Activated CD4-positive, alpha-beta T cell treated with anti-CD3 and anti-CD28 coated beads for 36 hours (primary cell): ENCODE measurements around the gene MYOM1. TPM values are rescaled to one million over a fixed set of nuclear protein-coding genes. Genes with fewer than 3 reads are reported as not detected.

Experiments
- ATAC-seq: fragments of 200-7000 bp; cut with Tn5 transposase; one replicate; pipeline ENCODE4 v1.10.0; 2021; ENCODE audit warnings: mild to moderate bottlenecking, moderate library complexity
- CTCF ChIA-PET: fragments of 350-600 bp; sonication (Branson Sonifier 250); formaldehyde crosslinking; loops from one replicate; lab custom pipeline; 2021; ENCODE audit warnings: antibody characterized with exemption; lab: Charles Lee
- POLR2A ChIA-PET: fragments of 350-600 bp; sonication (Branson Sonifier 250); formaldehyde crosslinking; loops from one replicate; lab custom pipeline; 2021; ENCODE audit warnings: antibody characterized with exemption, inconsistent platforms; lab: Charles Lee
- DNase-seq: peaks from one replicate; pipeline ENCODE4 v3.0.0-alpha.2; 2020
- H3K27ac Mint-ChIP-seq: one replicate; pipeline ENCODE4 v1.8.0; 2021; ENCODE audit warnings: mixed read lengths
- H3K27me3 Mint-ChIP-seq: one replicate; pipeline ENCODE4 v1.8.0; 2021; ENCODE audit warnings: mixed read lengths
- H3K36me3 Mint-ChIP-seq: one replicate; pipeline ENCODE4 v1.8.0; 2021; ENCODE audit warnings: low read depth, mixed read lengths
- H3K4me1 Mint-ChIP-seq: one replicate; pipeline ENCODE4 v1.8.0; 2021; ENCODE audit warnings: mixed read lengths
- H3K4me3 Mint-ChIP-seq: one replicate; pipeline ENCODE4 v1.8.0; 2021; ENCODE audit warnings: mild to moderate bottlenecking, moderate library complexity, mixed read lengths
- H3K9me3 Mint-ChIP-seq: one replicate; pipeline ENCODE4 v1.8.0; 2021; ENCODE audit warnings: low read depth, mixed read lengths
- intact Hi-C, 2 experiments: fragments of 100-400 bp; cut with DNase I in 1 of 2; cut with micrococcal nuclease in 1 of 2; formaldehyde crosslinking; loops; one replicate each; pipeline versions ENCODE4 v1.14.2 to v1.15.1; 2022 to 2024; cut with DNase I, micrococcal nuclease
- total RNA-seq, 2 experiments: library from RNA; stranded (reverse); gene quantifications; one replicate each; pipeline ENCODE4 v1.2.3, GENCODE V29; 2021

MYOM1 gene
- total RNA-seq, 2 experiments from 2014 or later, result 0.89 to 0.95 TPM

- CTCF ChIA-PET, result interaction anchor here (1.4 to 2.7 kb wide), 2 partner anchors 11 to 102 kb away, joined by 6 to 9 read pairs; no protein-coding TSS in a partner anchor
- POLR2A ChIA-PET, result no interaction called here
- Mint-ChIP-seq H3K36me3 (no peaks in the 10 kb centered on the region), H3K27me3 (no peaks in the 10 kb centered on the region), H3K4me1 (peaks cover 13% of the 10 kb centered on the region), H3K4me3 (no peak overlapping the region), H3K9me3 (no peaks in the 10 kb centered on the region), H3K27ac (no peak overlapping the region)
- intact Hi-C loops, result no loop called here
- no peak for DNase-seq
- no peak for ATAC-seq
Observed at GRCh38 chr18:3095921-3096320, 123.8 kb downstream of the MYOM1 start.

DNA sequence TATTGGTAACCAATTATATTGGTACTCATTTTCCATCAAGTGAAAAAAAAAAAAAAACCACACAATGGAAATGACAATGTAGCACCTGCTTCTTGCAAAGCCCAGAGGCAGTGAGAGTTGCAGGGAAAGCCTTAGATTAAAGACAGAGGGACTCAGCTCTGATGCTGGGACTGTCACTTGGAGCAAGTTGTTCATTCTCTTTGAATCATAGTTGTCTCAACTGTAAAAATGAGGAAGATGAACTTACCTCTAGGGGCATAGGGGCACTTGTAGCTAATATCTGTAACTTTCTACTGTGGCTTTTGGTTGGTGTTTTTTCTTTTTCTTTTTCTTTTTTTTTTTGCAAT, 125.5 kb downstream of the MYOM1 start:
- no peak overlapping the region for H3K27ac Mint-ChIP-seq
- ATAC-seq (peak; percentile 23), DNase-seq (no peak)
- no peak overlapping the region for H3K4me3 Mint-ChIP-seq
- peaks cover 13% of the 10 kb centered on the region for H3K4me1 Mint-ChIP-seq
- ChIA-PET CTCF (interaction anchor here (0.6 to 1.3 kb wide), 6 partner anchors 22 to 492 kb away, joined by 3 to 5 read pairs (median 4); no protein-coding TSS in a partner anchor), POLR2A (interaction anchor here (0.6 kb wide), 1 partner anchor 407 kb away, joined by 4 read pairs; no protein-coding TSS in a partner anchor)
- no peaks in the 10 kb centered on the region for H3K36me3 Mint-ChIP-seq
- no peaks in the 10 kb centered on the region for H3K9me3 Mint-ChIP-seq
- intact Hi-C loops, result no loop called here
- no peaks in the 10 kb centered on the region for H3K27me3 Mint-ChIP-seq

DNA sequence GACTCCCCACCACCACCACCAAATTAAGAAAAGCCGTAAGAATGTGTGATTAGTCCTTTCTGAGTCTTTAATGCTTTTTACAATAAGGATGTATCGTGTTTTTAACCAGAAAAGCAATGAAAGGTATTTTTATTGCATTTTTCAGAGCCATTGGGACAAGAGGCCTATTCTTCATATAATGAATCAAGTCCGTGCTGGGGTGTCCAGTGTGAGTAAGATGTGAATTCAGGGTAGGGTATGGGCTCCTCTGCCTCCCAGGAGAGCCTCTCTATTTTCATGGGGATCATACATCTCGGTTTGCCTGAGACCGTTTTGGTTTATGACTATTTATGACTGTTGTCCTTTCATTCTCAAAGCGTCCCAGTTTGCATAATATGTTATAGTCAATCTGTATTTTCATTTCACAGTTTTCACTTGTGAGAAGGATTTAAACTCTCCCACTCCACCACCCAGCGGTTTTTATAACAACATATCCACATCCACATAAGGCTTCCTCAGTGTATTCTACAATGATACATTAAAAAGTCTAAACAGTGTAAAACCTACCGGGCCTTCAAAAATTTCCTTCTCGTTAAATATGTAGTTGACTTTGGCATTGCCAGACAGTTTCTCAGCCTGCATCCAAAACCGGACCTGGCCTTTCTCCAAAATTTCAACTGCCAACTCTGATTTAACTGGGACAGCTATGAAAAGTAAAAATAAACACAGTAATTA, 126.0 kb downstream of the MYOM1 start:
- Mint-ChIP-seq H3K4me3 (no peak overlapping the region), H3K27me3 (no peaks in the 10 kb centered on the region), H3K9me3 (no peaks in the 10 kb centered on the region), H3K27ac (no peak overlapping the region), H3K4me1 (peaks cover 13% of the 10 kb centered on the region), H3K36me3 (no peaks in the 10 kb centered on the region)
- no peak for ATAC-seq
- POLR2A ChIA-PET, result interaction anchor here (0.6 kb wide), 1 partner anchor 406 kb away, joined by 4 read pairs; no protein-coding TSS in a partner anchor
- no peak for DNase-seq
- intact Hi-C loops, result no loop called here
- CTCF ChIA-PET, result interaction anchor here (0.6 to 1.3 kb wide), 5 partner anchors 22 to 492 kb away, joined by 3 to 5 read pairs (median 3); no protein-coding TSS in a partner anchor

DNA sequence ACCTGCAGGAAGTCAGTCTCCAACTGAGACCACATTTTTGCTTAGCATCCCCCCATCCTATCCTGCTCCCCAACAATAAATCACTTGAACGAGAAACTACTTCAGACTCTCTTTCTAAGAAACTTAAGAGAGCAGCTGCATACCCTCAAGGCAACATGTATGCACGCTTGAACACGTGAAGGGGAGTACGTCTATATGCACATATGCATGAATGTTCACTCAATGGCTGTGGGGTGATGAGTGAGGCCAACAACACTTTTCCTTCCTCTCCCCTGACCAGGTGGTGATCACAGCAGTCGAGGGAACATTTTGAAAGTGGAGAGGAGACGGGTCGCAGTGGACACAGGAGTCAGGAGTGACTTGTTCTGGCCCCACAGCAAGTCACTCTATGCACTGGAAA, 127.0 kb downstream of the MYOM1 start:
- H3K36me3 Mint-ChIP-seq, result no peaks in the 10 kb centered on the region
- no peak for ATAC-seq
- ChIA-PET POLR2A (no interaction called here), CTCF (no interaction called here)
- intact Hi-C loops, result no loop called here
- H3K27ac Mint-ChIP-seq, result no peak overlapping the region
- peaks cover 20% of the 10 kb centered on the region for H3K4me1 Mint-ChIP-seq
- DNase-seq, result no peak
- H3K9me3 Mint-ChIP-seq, result no peaks in the 10 kb centered on the region
- no peaks in the 10 kb centered on the region for H3K27me3 Mint-ChIP-seq
- no peak overlapping the region for H3K4me3 Mint-ChIP-seq

DNA sequence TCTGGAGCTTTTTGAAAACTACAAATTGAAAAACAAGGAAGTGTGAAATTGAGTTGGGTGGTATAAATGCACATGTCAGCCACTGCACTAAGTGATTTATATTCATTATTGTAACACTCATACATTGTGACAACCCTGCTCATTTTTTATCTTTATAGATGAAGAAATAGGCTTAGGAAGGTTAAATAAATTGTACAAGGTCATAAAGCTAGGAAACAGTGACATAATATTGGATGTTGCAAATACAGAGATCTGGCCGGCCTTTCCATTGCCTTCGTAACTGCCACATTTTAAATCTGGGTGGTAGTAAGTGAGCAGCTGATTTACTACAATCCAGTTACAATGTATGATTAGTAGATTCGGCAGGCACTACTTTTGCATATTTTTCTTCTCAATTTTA, 130.2 kb downstream of the MYOM1 start:
- ATAC-seq (no peak), DNase-seq (no peak)
- ChIA-PET POLR2A (interaction anchor here (0.6 kb wide), 2 partner anchors 28 to 209 kb away, joined by 3 to 5 read pairs; no protein-coding TSS in a partner anchor), CTCF (interaction anchor here (0.6 to 4.1 kb wide), 10 partner anchors 8 to 96 kb away, joined by 3 to 29 read pairs (median 5); no protein-coding TSS in a partner anchor)
- H3K4me1 Mint-ChIP-seq, result peaks cover 10% of the 10 kb centered on the region
- H3K36me3 Mint-ChIP-seq, result no peaks in the 10 kb centered on the region
- no peaks in the 10 kb centered on the region for H3K9me3 Mint-ChIP-seq
- intact Hi-C loops, result no loop called here
- no peak overlapping the region for H3K27ac Mint-ChIP-seq
- no peaks in the 10 kb centered on the region for H3K27me3 Mint-ChIP-seq
- H3K4me3 Mint-ChIP-seq, result no peak overlapping the region

- Mint-ChIP-seq H3K4me3 (no peak overlapping the region), H3K27me3 (no peaks in the 10 kb centered on the region), H3K4me1 (peaks cover 10% of the 10 kb centered on the region), H3K27ac (no peak overlapping the region), H3K36me3 (no peaks in the 10 kb centered on the region), H3K9me3 (no peaks in the 10 kb centered on the region)
- ChIA-PET POLR2A (no interaction called here), CTCF (interaction anchor here (1.1 to 4.1 kb wide), 7 partner anchors 9 to 158 kb away, joined by 4 to 29 read pairs (median 6); no protein-coding TSS in a partner anchor)
- ATAC-seq (peak; percentile 33), DNase-seq (no peak)
- intact Hi-C loops, result no loop called here
Observed at GRCh38 chr18:3088449-3088848, 131.3 kb downstream of the MYOM1 start.

GRCh38 chr18:3086871-3087270, 132.9 kb downstream of the MYOM1 start:
- intact Hi-C loops, result no loop called here
- ChIA-PET CTCF (interaction anchor here (0.8 to 4.1 kb wide), 2 partner anchors 23 to 93 kb away, joined by 3 to 29 read pairs; no protein-coding TSS in a partner anchor), POLR2A (interaction anchor here (1.5 kb wide), 1 partner anchor 72 kb away, joined by 3 read pairs; no protein-coding TSS in a partner anchor)
- no peaks in the 10 kb centered on the region for H3K27me3 Mint-ChIP-seq
- DNase-seq (no peak), ATAC-seq (no peak)
- H3K4me1 Mint-ChIP-seq, result peaks cover 10% of the 10 kb centered on the region
- no peak overlapping the region for H3K4me3 Mint-ChIP-seq
- H3K9me3 Mint-ChIP-seq, result no peaks in the 10 kb centered on the region
- no peaks in the 10 kb centered on the region for H3K36me3 Mint-ChIP-seq
- H3K27ac Mint-ChIP-seq, result no peak overlapping the region

DNA sequence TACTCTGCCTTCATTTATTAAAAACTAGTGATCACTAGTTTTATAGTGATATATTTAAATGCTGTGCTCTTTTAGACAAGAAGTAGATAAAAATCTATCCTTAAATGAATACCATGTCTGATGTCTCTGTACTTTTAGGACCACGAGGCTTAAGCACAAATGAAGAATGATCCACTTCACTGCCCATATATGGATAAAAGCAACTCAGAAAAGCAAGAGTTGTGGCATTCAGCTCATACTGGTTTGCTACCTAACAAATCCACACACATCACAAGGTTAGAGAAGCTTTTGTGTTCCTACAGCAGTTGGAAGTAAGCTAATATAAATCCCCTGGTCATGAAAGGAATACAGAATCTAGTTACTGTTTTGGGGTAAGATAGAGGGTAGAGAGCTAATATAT, 134.2 kb downstream of the MYOM1 start:
- H3K27me3 Mint-ChIP-seq, result no peaks in the 10 kb centered on the region
- H3K4me3 Mint-ChIP-seq, result no peak overlapping the region
- no peak for DNase-seq
- POLR2A ChIA-PET, result no interaction called here
- CTCF ChIA-PET, result interaction anchor here (0.6 to 1.6 kb wide), 3 partner anchors 16 to 162 kb away, joined by 3 to 5 read pairs (median 4); no protein-coding TSS in a partner anchor
- no peak for ATAC-seq
- intact Hi-C loops, result no loop called here
- no peak overlapping the region for H3K27ac Mint-ChIP-seq
- peaks cover 10% of the 10 kb centered on the region for H3K4me1 Mint-ChIP-seq
- H3K36me3 Mint-ChIP-seq, result no peaks in the 10 kb centered on the region
- no peaks in the 10 kb centered on the region for H3K9me3 Mint-ChIP-seq

GRCh38 chr18:3084206-3084605, 135.6 kb downstream of the MYOM1 start:
- CTCF ChIA-PET, result interaction anchor here (0.6 to 1.6 kb wide), 7 partner anchors 12 to 162 kb away, joined by 3 to 6 read pairs (median 3); no protein-coding TSS in a partner anchor
- no peak overlapping the region for H3K27ac Mint-ChIP-seq
- H3K27me3 Mint-ChIP-seq, result no peaks in the 10 kb centered on the region

DNA sequence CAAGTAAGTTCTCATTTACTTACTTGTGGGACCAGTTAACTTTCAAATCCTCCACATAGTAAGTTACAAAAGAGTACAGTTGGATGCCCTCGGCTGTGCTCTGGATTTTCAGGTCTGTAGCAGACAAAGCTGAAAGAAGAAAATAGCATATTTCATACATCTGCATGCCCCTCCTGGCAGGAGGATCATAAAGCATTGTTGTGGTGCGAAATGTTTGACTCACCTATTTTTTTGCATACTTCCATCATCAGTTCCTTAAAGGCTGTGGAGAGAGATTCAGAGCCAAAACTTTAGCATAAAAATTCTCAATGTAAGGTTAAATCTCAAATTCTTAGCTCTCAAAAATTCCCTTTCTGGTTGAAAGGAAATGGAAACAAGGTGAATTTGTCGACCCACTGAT, 136.0 kb downstream of the MYOM1 start:
- POLR2A ChIA-PET, result no interaction called here
- Mint-ChIP-seq H3K4me3 (no peak overlapping the region), H3K27me3 (no peaks in the 10 kb centered on the region), H3K9me3 (no peaks in the 10 kb centered on the region), H3K4me1 (peaks cover 10% of the 10 kb centered on the region), H3K36me3 (no peaks in the 10 kb centered on the region), H3K27ac (no peak overlapping the region)
- DNase-seq, result no peak
- CTCF ChIA-PET, result interaction anchor here (0.6 to 1.4 kb wide), 6 partner anchors 14 to 162 kb away, joined by 3 read pairs; no protein-coding TSS in a partner anchor
- intact Hi-C loops, result no loop called here
- ATAC-seq, result no peak

More at GRCh38 chr18:3084206-3084605, 135.6 kb downstream of the MYOM1 start:
- POLR2A ChIA-PET, result no interaction called here
- Mint-ChIP-seq H3K4me1 (peaks cover 10% of the 10 kb centered on the region), H3K36me3 (no peaks in the 10 kb centered on the region), H3K9me3 (no peaks in the 10 kb centered on the region), H3K4me3 (no peak overlapping the region)
- DNase-seq (no peak), ATAC-seq (no peak)
- intact Hi-C loops, result no loop called here

DNA sequence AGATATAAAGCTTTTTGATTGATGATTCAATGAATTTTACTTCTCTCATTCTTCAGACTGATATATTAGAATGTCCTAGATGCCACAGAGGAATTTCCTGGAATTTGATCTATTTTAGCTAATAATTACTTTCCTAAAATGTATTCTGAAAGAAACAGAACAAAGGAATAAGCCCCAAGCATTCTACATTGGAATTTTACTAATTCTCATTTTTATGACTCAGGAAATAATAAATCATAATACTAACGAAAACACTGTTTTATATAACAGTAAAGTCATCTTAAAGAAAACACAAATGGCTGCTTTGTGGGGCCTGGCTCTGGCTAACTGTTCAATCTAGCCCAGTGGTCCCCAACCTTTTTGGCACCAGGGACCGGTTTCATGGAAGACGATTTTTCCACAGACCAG, 138.2 kb downstream of the MYOM1 start:
- ChIA-PET POLR2A (no interaction called here), CTCF (interaction anchor here (0.7 kb wide), 1 partner anchor 18 kb away, joined by 3 read pairs; no protein-coding TSS in a partner anchor)
- Mint-ChIP-seq H3K27ac (no peak overlapping the region), H3K36me3 (no peaks in the 10 kb centered on the region), H3K9me3 (no peaks in the 10 kb centered on the region), H3K4me3 (no peak overlapping the region), H3K27me3 (no peaks in the 10 kb centered on the region), H3K4me1 (no peaks in the 10 kb centered on the region)
- DNase-seq, result no peak
- intact Hi-C loops, result no loop called here
- no peak for ATAC-seq
